HG03469 (cell line): ENCODE results near the gene SPC24.
"Not testable (repeated sequence)": the region's sequence is repeated elsewhere in the genome, so short reads cannot be mapped to it uniquely, and the experiment has no call there.

ENCODE experiments used
- ATAC-seq: cut with Tn5 transposase; IDR thresholded peaks from one replicate; pipeline ENCODE4 v1.9.1; 2021; ENCODE audit warnings: mild to moderate bottlenecking, moderate library complexity, moderate number of reproducible peaks; ENCODE audit not compliant: unreplicated experiment

The SPC24 gene

GRCh38 chr19:11098327-11098726 is 57.3 kb downstream of the SPC24 start:
- no peak for ATAC-seq

- not testable (repeated sequence) for ATAC-seq
Observed at GRCh38 chr19:11097367-11097766, 58.2 kb downstream of the SPC24 start.

DNA sequence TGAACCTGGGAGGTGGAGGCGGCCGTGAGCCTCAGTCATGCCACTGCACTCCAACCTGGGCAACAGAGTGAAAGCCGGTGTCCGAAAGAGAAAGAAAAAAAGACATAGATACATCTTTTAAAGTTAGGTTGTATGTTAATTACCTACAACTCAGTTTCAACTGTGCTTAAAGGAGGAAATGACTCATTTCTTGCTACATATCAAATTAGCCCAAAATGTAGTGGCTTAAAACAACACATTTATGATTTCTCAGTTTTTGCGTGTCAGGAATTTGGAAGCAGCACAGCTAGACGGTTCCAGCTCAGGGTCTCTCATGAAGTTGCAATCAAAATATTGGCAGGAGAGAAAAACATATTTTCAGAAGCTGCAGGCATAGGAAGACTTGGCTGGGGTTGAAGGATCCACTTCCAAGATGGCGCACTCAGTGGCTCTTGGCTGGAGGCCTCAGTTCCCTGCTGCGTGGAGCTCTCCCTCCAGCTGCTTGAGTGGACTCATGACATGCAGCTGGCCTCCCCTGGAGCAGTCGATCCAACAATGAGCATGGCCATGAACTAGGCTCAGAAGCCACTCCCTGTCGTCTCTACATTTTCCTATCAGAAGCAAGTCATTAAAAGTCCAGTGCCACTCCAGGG is 59.3 kb downstream of the SPC24 start:
- no peak for ATAC-seq
